OCI-LY3 (cell line): ENCODE data around the gene DISP3.

ENCODE experiments used
- CTCF ChIP-seq: fragments of 200-600, 300-600 bp; sonication (generic); IDR thresholded peaks from 2 replicates; pipeline ENCODE4 v1.5.1; 2014; ENCODE audit warnings: antibody characterized with exemption, low read length, low read depth
- EZH2phosphoT487 ChIP-seq: fragments of 200-600 bp; shearing (Covaris generic); IDR thresholded peaks from 2 replicates; pipeline ENCODE4 v1.6.1; 2018; ENCODE audit warnings: antibody characterized with exemption, mixed run types, low read depth

DNA sequence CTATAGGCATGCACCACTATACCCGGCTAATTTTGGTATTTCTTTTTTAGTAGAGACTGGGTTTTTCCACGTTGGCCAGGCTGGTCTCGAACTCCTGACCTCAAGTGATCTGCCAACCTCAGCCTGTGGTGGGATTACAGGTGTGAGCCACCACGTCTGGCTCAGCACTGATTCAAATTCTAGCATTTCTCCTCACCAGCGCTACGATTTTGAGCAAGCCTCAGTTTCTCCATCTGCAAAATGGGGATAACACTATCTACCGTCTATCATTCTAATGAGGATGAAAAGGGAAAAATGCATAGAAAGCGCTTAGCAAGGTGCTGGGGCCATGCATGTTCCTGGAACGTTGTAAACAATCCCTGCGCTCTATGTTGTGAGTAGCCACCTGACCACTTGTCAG, 49.0 kb upstream of the DISP3 start:
- TF ChIP-seq CTCF (no peak), EZH2phosphoT487 (no peak)
